HEK293T (cell line): ENCODE results near the gene WWOX.

Source experiments
- CTCF ChIA-PET: fragments of 350-600 bp; formaldehyde crosslinking; extraction: SDS; loops from one replicate; lab custom pipeline; 2021; ENCODE audit warnings: antibody characterized with exemption, inconsistent platforms; lab: Yijun Ruan, JAX
- POLR2A ChIA-PET: fragments of 350-600 bp; formaldehyde crosslinking; extraction: SDS; loops from one replicate; lab custom pipeline; 2020; ENCODE audit warnings: antibody characterized with exemption, inconsistent platforms; lab: Yijun Ruan, JAX
- DNase-seq: peaks from one replicate; pipeline ENCODE4 v3.0.0; 2012; ENCODE audit warnings: mixed read lengths; ENCODE audit errors: extremely low spot score
- ARNT ChIP-seq: fragments of 450-650 bp; IDR thresholded peaks from 2 replicates; pipeline ENCODE4 v1.6.1; 2017; ENCODE audit warnings: mild to moderate bottlenecking
- BHLHE40 ChIP-seq: fragments of 450-650 bp; IDR thresholded peaks from 2 replicates; pipeline ENCODE4 v1.6.1; 2016; ENCODE audit warnings: mild to moderate bottlenecking, moderate library complexity, borderline replicate concordance
- CTBP1 ChIP-seq: fragments of 450-650 bp; IDR thresholded peaks from 2 replicates; pipeline ENCODE4 v1.6.1; 2016; ENCODE audit warnings: borderline replicate concordance
- ELF4 ChIP-seq: fragments of 450-650 bp; IDR thresholded peaks from 2 replicates; pipeline ENCODE4 v1.6.1; 2017; ENCODE audit warnings: antibody characterized with exemption
- FOXA1 ChIP-seq: fragments of 450-650 bp; IDR thresholded peaks from 2 replicates; pipeline ENCODE4 v1.6.1; 2016; ENCODE audit warnings: mild to moderate bottlenecking
- FOXK2 ChIP-seq: fragments of 450-650 bp; IDR thresholded peaks from 2 replicates; pipeline ENCODE4 v1.6.1; 2016; ENCODE audit warnings: mild to moderate bottlenecking
- FOXM1 ChIP-seq: fragments of 450-650 bp; IDR thresholded peaks from 2 replicates; pipeline ENCODE4 v1.6.1; 2017; ENCODE audit warnings: mild to moderate bottlenecking, borderline replicate concordance
- HDGF ChIP-seq: fragments of 450-650 bp; IDR thresholded peaks from 2 replicates; pipeline ENCODE4 v1.6.1; 2017; ENCODE audit warnings: antibody characterized with exemption, borderline replicate concordance
- L3MBTL2 ChIP-seq: fragments of 450-650 bp; conservative IDR thresholded peaks from 2 replicates; pipeline ENCODE4 v1.6.1; 2016; ENCODE audit warnings: mild to moderate bottlenecking
- LEF1 ChIP-seq: fragments of 450-650 bp; IDR thresholded peaks from 2 replicates; pipeline ENCODE4 v1.6.1; 2017; ENCODE audit warnings: mild to moderate bottlenecking, borderline replicate concordance
- NFRKB ChIP-seq: fragments of 450-650 bp; IDR thresholded peaks from 2 replicates; pipeline ENCODE4 v1.6.1; 2016; ENCODE audit warnings: mild to moderate bottlenecking, moderate library complexity
- PKNOX1 ChIP-seq: fragments of 450-650 bp; IDR thresholded peaks from 2 replicates; pipeline ENCODE4 v1.6.1; 2016
- SP1 ChIP-seq: fragments of 450-650 bp; IDR thresholded peaks from 2 replicates; pipeline ENCODE4 v1.6.1; 2017
- SUZ12 ChIP-seq: fragments of 450-650 bp; IDR thresholded peaks from 2 replicates; pipeline ENCODE4 v1.6.1; 2016; ENCODE audit warnings: mild to moderate bottlenecking
- TARDBP ChIP-seq: fragments of 450-650 bp; IDR thresholded peaks from 2 replicates; pipeline ENCODE4 v1.6.1; 2016
- ZNF384 ChIP-seq: fragments of 450-650 bp; IDR thresholded peaks from 2 replicates; pipeline ENCODE4 v1.6.1; 2016

The WWOX gene

GRCh38 chr16:79069633-79070032, 970.2 kb downstream of the WWOX start:
- DNase-seq: no peak
- ChIA-PET POLR2A (no interaction called here), CTCF (no interaction called here)
- TF ChIP-seq SP1: no peak
- no peak for TF ChIP-seq LEF1
- TF ChIP-seq ARNT: no peak
- TF ChIP-seq ELF4: no peak
- no peak for TF ChIP-seq CTBP1
- no peak for TF ChIP-seq SUZ12
- no peak for TF ChIP-seq BHLHE40
- no peak for TF ChIP-seq HDGF
- TF ChIP-seq FOXK2: no peak
- no peak for TF ChIP-seq FOXA1
- no peak for TF ChIP-seq ZNF384
- no peak for TF ChIP-seq TARDBP
- TF ChIP-seq L3MBTL2: no peak
- no peak for TF ChIP-seq NFRKB
- TF ChIP-seq PKNOX1: no peak
- no peak for TF ChIP-seq FOXM1

GRCh38 chr16:79071424-79071823, 972.0 kb downstream of the WWOX start:
- ChIA-PET CTCF (interaction anchor here (1.0 to 1.1 kb wide), 2 partner anchors 24 to 25 kb away, joined by 3 read pairs; no protein-coding TSS in a partner anchor), POLR2A (no interaction called here)
- no peak for DNase-seq
- TF ChIP-seq ELF4 (no peak), PKNOX1 (no peak), BHLHE40 (no peak), FOXA1 (no peak), SP1 (no peak), NFRKB (no peak), SUZ12 (no peak), LEF1 (no peak), HDGF (no peak), ZNF384 (no peak), CTBP1 (no peak), L3MBTL2 (no peak)

GRCh38 chr16:79072517-79072916, 973.1 kb downstream of the WWOX start:
- TF ChIP-seq ZNF384 (no peak), HDGF (no peak), ELF4 (no peak), FOXK2 (no peak), LEF1 (no peak), TARDBP (no peak), ARNT (no peak), NFRKB (no peak), FOXA1 (no peak), FOXM1 (no peak), L3MBTL2 (no peak), CTBP1 (no peak), SUZ12 (no peak), PKNOX1 (no peak), BHLHE40 (no peak), SP1 (no peak)
- POLR2A ChIA-PET: no interaction called here
- DNase-seq: no peak
- CTCF ChIA-PET: no interaction called here

DNA sequence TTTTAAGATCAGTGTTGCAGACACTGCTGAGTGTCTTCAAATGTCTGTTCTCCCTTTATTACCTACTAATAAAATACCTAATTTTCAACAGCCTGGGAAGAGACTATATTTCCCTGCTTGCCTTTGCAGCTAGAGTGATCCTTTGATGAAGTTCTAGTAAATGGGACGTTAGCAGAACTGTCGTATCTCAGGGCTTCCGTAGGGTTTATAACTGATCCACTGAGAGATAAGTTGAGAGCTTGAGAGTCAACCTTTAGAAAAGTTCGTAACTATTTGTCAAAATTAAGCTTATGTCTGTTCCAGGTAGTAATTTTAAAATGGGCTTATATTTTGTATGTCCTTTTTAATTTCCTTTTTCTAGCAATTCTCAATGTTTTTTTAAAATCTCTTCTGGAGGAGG, 974.1 kb downstream of the WWOX start:
- POLR2A ChIA-PET: no interaction called here
- TF ChIP-seq BHLHE40 (no peak), FOXK2 (no peak), TARDBP (no peak), HDGF (no peak), ARNT (no peak), NFRKB (no peak), PKNOX1 (no peak), SUZ12 (no peak), FOXA1 (no peak), ELF4 (no peak), ZNF384 (no peak)
- no peak for DNase-seq
- CTCF ChIA-PET: interaction anchor here (0.7 kb wide), 1 partner anchor 23 kb away, joined by 3 read pairs; no protein-coding TSS in a partner anchor

DNA sequence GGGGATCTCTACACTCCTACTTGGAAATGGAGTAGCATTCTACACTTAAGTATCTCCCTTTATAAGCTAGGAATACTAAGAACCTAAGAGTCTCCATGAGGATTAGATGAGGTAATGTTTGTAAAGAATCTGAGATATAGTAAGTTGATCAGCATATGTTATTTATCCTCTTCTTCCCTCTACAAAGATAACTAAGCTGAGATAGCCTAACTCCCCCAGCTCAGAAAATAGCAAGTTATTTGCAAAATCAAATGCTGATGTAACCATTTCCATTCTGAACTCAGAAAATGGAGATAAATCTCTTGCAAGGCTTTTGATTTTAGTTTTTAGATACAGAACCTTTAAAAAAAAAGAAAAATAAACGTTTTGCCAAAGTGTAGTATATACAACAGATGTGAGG, 975.1 kb downstream of the WWOX start:
- TF ChIP-seq L3MBTL2: no peak
- no peak for TF ChIP-seq ARNT
- TF ChIP-seq FOXM1: no peak
- no peak for TF ChIP-seq PKNOX1
- no peak for TF ChIP-seq FOXA1
- TF ChIP-seq HDGF: no peak
- TF ChIP-seq ZNF384: no peak
- TF ChIP-seq BHLHE40: no peak
- TF ChIP-seq LEF1: no peak
- ChIA-PET POLR2A (no interaction called here), CTCF (interaction anchor here (0.9 kb wide), 1 partner anchor 10 kb away, joined by 4 read pairs; no protein-coding TSS in a partner anchor)
- no peak for DNase-seq
